D721Med (cell line): Measurements from ENCODE around the gene METTL5.
"Not testable (repeated sequence)": the region's sequence is repeated elsewhere in the genome, so short reads cannot be mapped to it uniquely, and the experiment has no call there.

Source experiments
- DNase-seq: peaks from one replicate; pipeline ENCODE4 v3.0.0; 2011; ENCODE audit warnings: low spot score; ENCODE audit not compliant: insufficient read length
- FAIRE-seq: peaks from 2 replicates; lab custom pipeline; 2011; peaks lifted over from hg19 to GRCh38; lab: Jason Lieb, UNC
- TF ChIP-seq, protein P1 (sequence below): IDR thresholded peaks from 2 replicates; pipeline ENCODE4 v1.5.1; 2012; ENCODE audit warnings: mild to moderate bottlenecking, control low read depth; ENCODE audit not compliant: insufficient read depth; ENCODE audit errors: missing control alignments

Gene METTL5

DNA sequence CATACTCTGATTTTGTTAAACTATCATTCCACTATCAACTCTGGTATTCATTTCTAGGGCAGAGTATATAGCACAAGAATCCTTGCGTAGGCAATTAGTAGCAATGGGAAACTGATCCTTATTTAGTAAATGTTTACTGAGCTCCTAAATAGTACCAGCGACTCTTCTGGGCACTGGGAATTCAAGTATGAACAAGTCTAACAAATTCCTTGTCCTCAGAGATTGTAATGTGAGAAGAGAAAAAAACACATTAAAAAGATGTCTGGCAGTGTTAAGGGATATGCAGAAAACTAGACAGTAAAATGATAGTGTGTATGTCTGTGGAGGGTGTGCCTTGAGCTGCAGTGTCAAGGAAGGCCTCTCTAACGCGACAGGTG lies 721 bp downstream of the METTL5 start:
- no peak for DNase-seq
- FAIRE-seq: no peak
- TF ChIP-seq, protein P1, sequence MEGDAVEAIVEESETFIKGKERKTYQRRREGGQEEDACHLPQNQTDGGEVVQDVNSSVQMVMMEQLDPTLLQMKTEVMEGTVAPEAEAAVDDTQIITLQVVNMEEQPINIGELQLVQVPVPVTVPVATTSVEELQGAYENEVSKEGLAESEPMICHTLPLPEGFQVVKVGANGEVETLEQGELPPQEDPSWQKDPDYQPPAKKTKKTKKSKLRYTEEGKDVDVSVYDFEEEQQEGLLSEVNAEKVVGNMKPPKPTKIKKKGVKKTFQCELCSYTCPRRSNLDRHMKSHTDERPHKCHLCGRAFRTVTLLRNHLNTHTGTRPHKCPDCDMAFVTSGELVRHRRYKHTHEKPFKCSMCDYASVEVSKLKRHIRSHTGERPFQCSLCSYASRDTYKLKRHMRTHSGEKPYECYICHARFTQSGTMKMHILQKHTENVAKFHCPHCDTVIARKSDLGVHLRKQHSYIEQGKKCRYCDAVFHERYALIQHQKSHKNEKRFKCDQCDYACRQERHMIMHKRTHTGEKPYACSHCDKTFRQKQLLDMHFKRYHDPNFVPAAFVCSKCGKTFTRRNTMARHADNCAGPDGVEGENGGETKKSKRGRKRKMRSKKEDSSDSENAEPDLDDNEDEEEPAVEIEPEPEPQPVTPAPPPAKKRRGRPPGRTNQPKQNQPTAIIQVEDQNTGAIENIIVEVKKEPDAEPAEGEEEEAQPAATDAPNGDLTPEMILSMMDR: no peak

- no peak for FAIRE-seq
- no peak for DNase-seq
- TF ChIP-seq, protein P1: no peak
These were observed 1.8 kb downstream of the METTL5 start for GRCh38 chr2:169822785-169823392.

GRCh38 chr2:169822036-169822435 lies 2.7 kb downstream of the METTL5 start:
- DNase-seq: no peak
- TF ChIP-seq, protein P1: no peak
- FAIRE-seq: no peak

- not testable (repeated sequence) for FAIRE-seq, DNase-seq
These were observed 4.6 kb downstream of the METTL5 start for GRCh38 chr2:169820101-169820500.

DNA sequence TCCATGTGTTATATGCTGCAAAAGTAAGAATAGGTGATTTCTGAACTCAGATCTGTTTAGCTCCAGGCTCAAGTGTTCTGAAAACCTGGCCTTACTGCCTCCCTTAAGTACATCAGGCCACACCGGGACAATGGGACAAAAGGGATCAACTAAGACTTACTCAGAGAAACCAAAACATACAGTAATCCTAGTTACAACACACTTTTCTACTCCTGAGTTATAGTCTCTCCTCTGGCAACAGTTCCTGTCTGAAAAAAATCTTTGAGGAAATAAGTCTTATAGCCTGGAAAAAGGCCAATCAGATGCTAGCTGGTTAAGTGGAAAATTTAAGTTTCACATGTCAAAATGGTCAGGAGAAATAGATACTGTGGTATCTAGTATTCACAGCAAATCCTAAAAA lies 5.6 kb downstream of the METTL5 start:
- TF ChIP-seq, protein P1: no peak
- DNase-seq: no peak
- FAIRE-seq: no peak

GRCh38 chr2:169818241-169818640 lies 6.5 kb downstream of the METTL5 start:
- TF ChIP-seq, protein P1: no peak
- FAIRE-seq (no peak), DNase-seq (no peak)

- FAIRE-seq, DNase-seq: not testable (repeated sequence)
These were observed 7.3 kb downstream of the METTL5 start for GRCh38 chr2:169817369-169817768.

- FAIRE-seq, DNase-seq: not testable (repeated sequence)
These were observed 7.7 kb downstream of the METTL5 start for GRCh38 chr2:169816961-169817360.

DNA sequence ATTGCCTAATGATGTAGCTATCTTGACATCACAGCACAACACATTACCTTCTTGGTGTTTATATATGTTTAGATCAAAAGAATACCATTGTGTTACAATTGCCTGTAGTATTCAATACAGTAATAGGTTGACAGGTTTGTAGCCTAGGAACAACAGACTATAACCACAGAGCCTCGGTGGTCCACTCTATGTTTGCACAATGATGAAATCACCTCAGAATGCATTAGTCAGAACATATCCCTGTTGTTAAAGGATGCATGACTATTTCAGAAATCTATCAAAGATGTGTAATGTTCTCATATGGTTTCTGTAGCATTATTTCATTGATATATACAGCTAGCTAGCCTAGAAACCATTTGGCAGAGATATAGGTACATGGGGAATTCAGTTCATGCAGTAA lies 8.9 kb downstream of the METTL5 start:
- TF ChIP-seq, protein P1: no peak
- FAIRE-seq (no peak), DNase-seq (no peak)
